CD14-positive monocyte (primary cell): ENCODE measurements around the gene UNC93B1. TPM values are rescaled to one million over a fixed set of nuclear protein-coding genes. Genes with fewer than 3 reads are reported as not detected.

Source experiments
- DNase-seq, 3 donors: peaks; one replicate each; pipeline ENCODE4 v3.0.0-alpha.2; 2011 to 2022
- H2AFZ ChIP-seq: 2 replicates; pipeline ENCODE4 v1.6.0; 2012; ENCODE audit warnings: mild to moderate bottlenecking, low read depth, low read length, inconsistent platforms; ENCODE audit not compliant: insufficient read depth, poor library complexity, severe bottlenecking
- H3K27ac ChIP-seq, 2 donors: 1 replicate in 1 of 2; 2 replicates in 1 of 2; pipeline ENCODE4 v1.5.1; 2012 to 2013; ENCODE audit warnings: low read length in 2 of 2, control low read depth in 1 of 2, inconsistent platforms in 1 of 2, low read depth in 1 of 2, mild to moderate bottlenecking in 1 of 2
- H3K27me3 ChIP-seq, 2 donors: one replicate each; pipeline versions ENCODE4 v1.6.0 to v1.6.1; 2011 to 2013; ENCODE audit warnings: low read length in 2 of 2; ENCODE audit not compliant: control insufficient read depth in 2 of 2, insufficient read depth in 2 of 2
- H3K36me3 ChIP-seq, 2 donors: replicated peaks in 1 of 2; 1 replicate in 1 of 2; 2 replicates in 1 of 2; pipeline versions ENCODE4 v1.5.1 to v1.6.1; 2012 to 2013; ENCODE audit warnings: low read length in 2 of 2, control low read depth in 1 of 2, inconsistent platforms in 1 of 2, mild to moderate bottlenecking in 1 of 2; ENCODE audit not compliant: insufficient read depth in 2 of 2, control insufficient read depth in 1 of 2
- H3K4me1 ChIP-seq, 2 donors: 1 replicate in 1 of 2; 2 replicates in 1 of 2; pipeline versions ENCODE4 v1.5.1 to v1.6.1; 2012 to 2013; ENCODE audit warnings: low read length in 2 of 2, control low read depth in 1 of 2, inconsistent platforms in 1 of 2, mild to moderate bottlenecking in 1 of 2, moderate library complexity in 1 of 2; ENCODE audit not compliant: insufficient read depth in 2 of 2, control insufficient read depth in 1 of 2
- H3K4me2 ChIP-seq: replicated peaks from 2 replicates; pipeline ENCODE3; 2012; ENCODE audit warnings: low read length, moderate library complexity, mild to moderate bottlenecking; ENCODE audit not compliant: poor library complexity, severe bottlenecking; ENCODE audit errors: extremely low read depth
- H3K4me3 ChIP-seq, 3 experiments: fragments of 200-600 bp in 1 of 3; sonication (generic) in 1 of 3; replicated peaks in 1 of 3; 1 replicate in 2 of 3; 2 replicates in 1 of 3; pipeline ENCODE4 v1.5.1; 2011 to 2013; ENCODE audit warnings: low read length in 3 of 3, mild to moderate bottlenecking in 3 of 3, control low read depth in 2 of 3, low read depth in 2 of 3, inconsistent platforms in 1 of 3, moderate library complexity in 1 of 3
- H3K79me2 ChIP-seq: 2 replicates; pipeline ENCODE4 v1.6.0; 2012; ENCODE audit warnings: mild to moderate bottlenecking, control low read depth, inconsistent platforms, low read length, moderate library complexity; ENCODE audit not compliant: insufficient read depth
- H3K9ac ChIP-seq: 2 replicates; pipeline ENCODE4 v1.6.0; 2017; ENCODE audit warnings: low read length, mild to moderate bottlenecking; ENCODE audit not compliant: insufficient read depth, poor library complexity, severe bottlenecking
- H3K9me3 ChIP-seq, 2 donors: replicated peaks in 1 of 2; 1 replicate in 1 of 2; 2 replicates in 1 of 2; pipeline versions ENCODE4 v1.5.1 to v1.6.1; 2012 to 2013; ENCODE audit warnings: low read length in 2 of 2, control low read depth in 1 of 2; ENCODE audit not compliant: control insufficient read depth in 1 of 2, insufficient read depth in 1 of 2
- H4K20me1 ChIP-seq: 2 replicates; pipeline ENCODE4 v1.6.0; 2012; ENCODE audit warnings: mild to moderate bottlenecking, low read length, control low read depth, moderate library complexity; ENCODE audit not compliant: insufficient read depth
- H3K27ac Mint-ChIP-seq, 7 donors: one replicate each; pipeline ENCODE4 v1.8.0; 2020; ENCODE audit warnings: mild to moderate bottlenecking in 7 of 7, mixed read lengths in 7 of 7, moderate library complexity in 6 of 7, inconsistent platforms in 2 of 7
- H3K27me3 Mint-ChIP-seq, 3 donors: one replicate each; pipeline ENCODE4 v1.8.0; 2021 to 2022; ENCODE audit warnings: low read depth in 3 of 3, mild to moderate bottlenecking in 3 of 3, mixed read lengths in 3 of 3, moderate library complexity in 3 of 3, inconsistent platforms in 1 of 3
- H3K36me3 Mint-ChIP-seq, 2 donors: one replicate each; pipeline ENCODE4 v1.8.0; 2020; ENCODE audit warnings: mixed read lengths in 2 of 2, inconsistent platforms in 1 of 2, mild to moderate bottlenecking in 1 of 2
- H3K4me1 Mint-ChIP-seq: one replicate; pipeline ENCODE4 v1.8.0; 2020; ENCODE audit warnings: mild to moderate bottlenecking, mixed read lengths
- H3K4me3 Mint-ChIP-seq, 2 donors: one replicate each; pipeline ENCODE4 v1.8.0; 2020; ENCODE audit warnings: mild to moderate bottlenecking in 2 of 2, mixed read lengths in 2 of 2, moderate library complexity in 1 of 2
- H3K9me3 Mint-ChIP-seq, 7 donors: one replicate each; pipeline ENCODE4 v1.8.0; 2020 to 2022; ENCODE audit warnings: mixed read lengths in 7 of 7, mild to moderate bottlenecking in 6 of 7, moderate library complexity in 6 of 7, inconsistent platforms in 2 of 7
- CTCF ChIP-seq: fragments of 200-600 bp; IDR thresholded peaks from one replicate; pipeline ENCODE4 v1.8.0; 2022; ENCODE audit warnings: antibody characterized with exemption, mild to moderate bottlenecking
- WGBS: methylation state at CpG from one replicate; pipeline ENCODE4 v1.1.5; 2013; ENCODE audit warnings: missing lambda C conversion rate; ENCODE audit not compliant: insufficient coverage; 5-methylcytosine and 5-hydroxymethylcytosine counted together
- intact Hi-C, 2 donors: fragments of 100-400 bp; cut with micrococcal nuclease; formaldehyde crosslinking; loops; one replicate each; pipeline versions ENCODE4 v1.15.0 to v1.15.1; 2023
- polyA plus RNA-seq, 3 donors: library from polyadenylated mRNA; depleted of rRNA in 1 of 3; unstranded in 2 of 3; stranded (reverse) in 1 of 3; fragments of 300-500 nt in 2 of 3; fragments of >200 nt in 1 of 3; fragmentation: Illumina TruSeq in 2 of 3; gene quantifications; 1 replicate in 2 of 3; 2 replicates in 1 of 3; pipeline ENCODE4 v1.2.3, GENCODE V29; 2012 to 2021

Gene UNC93B1
- polyA plus RNA-seq, 3 donors: 185 to 301 (median 220) TPM

DNA sequence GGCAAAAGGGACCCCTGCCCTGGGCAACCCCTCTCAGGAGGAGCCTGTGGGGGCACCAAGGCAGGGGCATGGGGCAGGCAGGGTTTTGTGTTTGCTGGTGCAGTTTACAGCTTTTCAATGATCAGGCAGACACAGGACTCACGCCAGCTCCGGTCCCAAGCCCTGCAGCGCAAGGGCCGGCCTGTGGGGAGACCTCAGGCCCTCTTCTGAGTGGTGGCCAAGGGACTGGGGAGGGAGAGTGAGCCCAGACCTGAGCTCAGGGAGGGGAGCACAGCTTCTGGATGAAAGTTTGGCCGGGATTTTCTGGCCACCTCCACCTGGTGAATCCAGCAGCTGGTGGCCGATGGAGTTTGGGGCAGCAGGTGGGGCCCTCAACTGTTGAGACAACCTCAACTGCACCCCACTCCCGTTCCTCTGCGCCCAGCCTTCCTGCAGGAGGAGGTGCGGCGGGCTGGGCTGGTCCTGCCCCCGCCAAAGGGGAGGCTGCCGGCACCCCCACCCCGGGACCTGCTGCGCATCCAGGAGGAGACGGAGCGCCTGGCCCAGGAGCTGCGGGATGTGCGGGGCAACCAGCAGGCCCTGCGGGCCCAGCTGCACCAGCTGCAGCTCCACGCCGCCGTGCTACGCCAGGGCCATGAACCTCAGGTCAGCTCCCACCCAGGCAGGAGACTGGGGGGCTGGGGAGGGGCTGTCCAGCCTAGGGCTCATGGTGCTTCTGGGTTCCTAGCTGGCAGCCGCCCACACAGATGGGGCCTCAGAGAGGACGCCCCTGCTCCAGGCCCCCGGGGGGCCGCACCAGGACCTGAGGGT is 38.5 kb upstream of the UNC93B1 start:
- peak overlapping the region in 1 of 2 donors; percentile 98 for H3K27ac ChIP-seq
- no peaks in the 10 kb centered on the region for H3K27me3 ChIP-seq
- H3K4me2 ChIP-seq: no peak overlapping the region
- H3K4me1 Mint-ChIP-seq: peaks cover 15% of the 10 kb centered on the region
- H3K27ac Mint-ChIP-seq: peak overlapping the region in 4 of 7 donors; percentile 48 to 99 (median 58)
- H2AFZ ChIP-seq: no peak overlapping the region
- H4K20me1 ChIP-seq: peaks cover 83% of the 10 kb centered on the region
- peaks cover 0 to 3% (median 0%) of the 10 kb centered on the region in 7 donors for H3K9me3 Mint-ChIP-seq
- no peak overlapping the region for H3K4me3 Mint-ChIP-seq
- 96% methylated on average over 19 of the region's 27 CpGs for WGBS
- intact Hi-C loops: loop anchor here in 1 of 2 donors (5.0 kb wide), 1 partner anchor 35 kb away; no protein-coding TSS in a partner anchor
- no peak overlapping the region for H3K9ac ChIP-seq
- peaks cover 63 to 64% of the 10 kb centered on the region in 2 donors for H3K36me3 ChIP-seq
- no peaks in the 10 kb centered on the region for H3K27me3 Mint-ChIP-seq
- no peak for DNase-seq
- no peak overlapping the region for H3K4me3 ChIP-seq
- H3K4me1 ChIP-seq: peaks cover 27 to 45% of the 10 kb centered on the region in 2 donors
- H3K36me3 Mint-ChIP-seq: peaks cover 34 to 48% of the 10 kb centered on the region in 2 donors
- H3K9me3 ChIP-seq: no peaks in the 10 kb centered on the region
- no peak for TF ChIP-seq CTCF
- H3K79me2 ChIP-seq: peaks cover 90% of the 10 kb centered on the region

- Mint-ChIP-seq H3K4me3 (peak overlapping the region in 1 of 2 donors; percentile 28), H3K27ac (peak overlapping the region; percentile 53 to 99 (median 89)), H3K27me3 (peaks cover 0 to under 1% (median 0%) of the 10 kb centered on the region in 3 donors), H3K36me3 (peaks cover 30 to 44% of the 10 kb centered on the region in 2 donors), H3K4me1 (peaks cover 22% of the 10 kb centered on the region), H3K9me3 (peaks cover 0 to 3% (median 0%) of the 10 kb centered on the region in 7 donors)
- WGBS: 83% methylated on average over 11 of the region's 12 CpGs
- Histone ChIP-seq H3K27me3 (no peaks in the 10 kb centered on the region), H4K20me1 (peaks cover 76% of the 10 kb centered on the region), H3K9me3 (no peaks in the 10 kb centered on the region), H2AFZ (no peak overlapping the region), H3K4me1 (peaks cover 34 to 52% of the 10 kb centered on the region in 2 donors), H3K9ac (peak overlapping the region; percentile 92), H3K27ac (peak overlapping the region; percentile 98 to 99), H3K79me2 (peaks cover 91% of the 10 kb centered on the region), H3K36me3 (peaks cover 56 to 57% of the 10 kb centered on the region in 2 donors), H3K4me3 (peak overlapping the region in 1 of 3 experiments; percentile 96), H3K4me2 (peak overlapping the region; percentile 97)
- intact Hi-C loops: loop anchor here in 1 of 2 donors (5.0 kb wide), 1 partner anchor 34 kb away; no protein-coding TSS in a partner anchor
- DNase-seq: no peak
- TF ChIP-seq CTCF: no peak
Observed at GRCh38 chr11:68041617-68042218, 37.8 kb upstream of the UNC93B1 start.
